RWPE2 (cell line): ENCODE results near the gene CENPX.
A peak's percentile ranks its signal among the peaks of the same experiment; 100 is the strongest.

Source experiments
- ATAC-seq: fragments of 200-7000 bp; cut with Tn5 transposase; 3 replicates; pipeline ENCODE4 v1.9.1; 2021; ENCODE audit warnings: low read depth
- DNase-seq: peaks from one replicate; pipeline ENCODE4 v3.0.0-alpha.2; 2020; ENCODE audit warnings: low spot score
- H3K27ac ChIP-seq: fragments of 450-650 bp; 2 replicates; pipeline ENCODE4 v1.5.1; 2017; ENCODE audit warnings: mild to moderate bottlenecking; ENCODE audit not compliant: poor library complexity, severe bottlenecking
- H3K27me3 ChIP-seq: fragments of 250-450 bp; sonication (Bioruptor Pico); 2 replicates; pipeline ENCODE4 v1.5.1; 2021; ENCODE audit warnings: mild to moderate bottlenecking, moderate library complexity; ENCODE audit not compliant: insufficient read depth, poor library complexity, severe bottlenecking
- H3K36me3 ChIP-seq: fragments of 250-450 bp; sonication (Bioruptor Pico); 2 replicates; pipeline ENCODE4 v1.5.1; 2020; ENCODE audit warnings: low read depth, mild to moderate bottlenecking, moderate library complexity
- H3K4me1 ChIP-seq: fragments of 250-450 bp; sonication (Bioruptor Pico); 2 replicates; pipeline ENCODE4 v1.5.1; 2021; ENCODE audit warnings: mild to moderate bottlenecking, moderate library complexity; ENCODE audit not compliant: insufficient read depth, poor library complexity, severe bottlenecking
- H3K4me3 ChIP-seq: fragments of 250-450 bp; sonication (Bioruptor Pico); 2 replicates; pipeline ENCODE4 v1.5.1; 2021; ENCODE audit warnings: mild to moderate bottlenecking, moderate library complexity; ENCODE audit not compliant: severe bottlenecking
- H3K9me3 ChIP-seq: fragments of 250-450 bp; sonication (Bioruptor Pico); 2 replicates; pipeline ENCODE4 v1.5.1; 2021; ENCODE audit warnings: mild to moderate bottlenecking, moderate library complexity; ENCODE audit not compliant: severe bottlenecking
- TF ChIP-seq, protein P1 (sequence below): fragments of 450-650 bp; IDR thresholded peaks from one replicate; pipeline ENCODE4 v1.5.1; 2017; ENCODE audit warnings: mild to moderate bottlenecking, moderate library complexity; ENCODE audit not compliant: poor library complexity, severe bottlenecking

Gene CENPX

DNA sequence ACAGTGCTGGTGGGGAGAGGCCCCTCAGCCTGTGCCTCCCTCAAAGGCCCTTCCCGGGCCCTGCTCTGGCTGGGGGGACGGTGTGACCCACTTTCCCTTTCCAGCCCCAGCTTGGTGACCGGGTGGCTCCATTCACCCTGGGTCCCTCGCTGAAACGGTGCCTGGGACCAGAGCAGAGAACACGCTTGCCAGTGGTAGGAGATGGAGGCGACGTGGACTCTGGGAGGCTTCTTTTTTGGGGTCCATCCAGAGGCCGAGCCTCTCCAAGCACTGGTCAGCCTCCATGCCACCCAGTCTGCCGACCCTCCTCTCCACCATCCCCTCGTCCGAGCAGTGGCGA lies 7.7 kb downstream of the CENPX start:
- no peak for DNase-seq
- Histone ChIP-seq H3K27me3 (no peaks in the 10 kb centered on the region), H3K4me1 (no peaks in the 10 kb centered on the region), H3K9me3 (no peaks in the 10 kb centered on the region), H3K4me3 (no peak overlapping the region), H3K27ac (no peak overlapping the region), H3K36me3 (0 out of 2 replicates have a peak, but pooled peaks cover 9% of the 10 kb centered on the region)
- no peak for ATAC-seq
- TF ChIP-seq, protein P1, sequence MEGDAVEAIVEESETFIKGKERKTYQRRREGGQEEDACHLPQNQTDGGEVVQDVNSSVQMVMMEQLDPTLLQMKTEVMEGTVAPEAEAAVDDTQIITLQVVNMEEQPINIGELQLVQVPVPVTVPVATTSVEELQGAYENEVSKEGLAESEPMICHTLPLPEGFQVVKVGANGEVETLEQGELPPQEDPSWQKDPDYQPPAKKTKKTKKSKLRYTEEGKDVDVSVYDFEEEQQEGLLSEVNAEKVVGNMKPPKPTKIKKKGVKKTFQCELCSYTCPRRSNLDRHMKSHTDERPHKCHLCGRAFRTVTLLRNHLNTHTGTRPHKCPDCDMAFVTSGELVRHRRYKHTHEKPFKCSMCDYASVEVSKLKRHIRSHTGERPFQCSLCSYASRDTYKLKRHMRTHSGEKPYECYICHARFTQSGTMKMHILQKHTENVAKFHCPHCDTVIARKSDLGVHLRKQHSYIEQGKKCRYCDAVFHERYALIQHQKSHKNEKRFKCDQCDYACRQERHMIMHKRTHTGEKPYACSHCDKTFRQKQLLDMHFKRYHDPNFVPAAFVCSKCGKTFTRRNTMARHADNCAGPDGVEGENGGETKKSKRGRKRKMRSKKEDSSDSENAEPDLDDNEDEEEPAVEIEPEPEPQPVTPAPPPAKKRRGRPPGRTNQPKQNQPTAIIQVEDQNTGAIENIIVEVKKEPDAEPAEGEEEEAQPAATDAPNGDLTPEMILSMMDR: no peak

DNA sequence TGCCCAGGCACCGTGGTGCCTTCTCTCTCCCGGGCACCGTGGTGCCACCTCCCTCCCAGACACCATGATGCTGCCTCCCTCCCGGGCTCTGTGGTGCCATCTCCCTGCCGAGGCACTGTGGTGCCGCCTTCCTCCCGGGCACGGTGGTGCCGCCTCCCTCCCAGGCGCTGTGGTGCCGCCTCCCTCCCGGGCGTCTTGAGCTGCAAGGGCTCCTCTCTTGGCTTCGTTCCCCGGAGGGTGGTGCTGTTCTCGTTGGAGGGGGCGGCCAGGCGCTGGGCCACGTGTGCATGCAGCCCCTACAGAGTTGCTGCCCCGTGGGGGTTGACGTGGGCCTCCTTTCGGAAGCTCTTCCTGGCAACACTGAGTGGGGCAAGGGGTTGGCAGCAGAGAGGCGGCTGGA lies 8.2 kb downstream of the CENPX start:
- H3K4me1 ChIP-seq: no peaks in the 10 kb centered on the region
- H3K36me3 ChIP-seq: 0 out of 2 replicates have a peak, but pooled peaks cover 9% of the 10 kb centered on the region
- no peaks in the 10 kb centered on the region for H3K9me3 ChIP-seq
- no peak overlapping the region for H3K4me3 ChIP-seq
- H3K27me3 ChIP-seq: no peaks in the 10 kb centered on the region
- ATAC-seq (peak; percentile 40), DNase-seq (no peak)
- H3K27ac ChIP-seq: no peak overlapping the region
- TF ChIP-seq, protein P1: peak; percentile 11

DNA sequence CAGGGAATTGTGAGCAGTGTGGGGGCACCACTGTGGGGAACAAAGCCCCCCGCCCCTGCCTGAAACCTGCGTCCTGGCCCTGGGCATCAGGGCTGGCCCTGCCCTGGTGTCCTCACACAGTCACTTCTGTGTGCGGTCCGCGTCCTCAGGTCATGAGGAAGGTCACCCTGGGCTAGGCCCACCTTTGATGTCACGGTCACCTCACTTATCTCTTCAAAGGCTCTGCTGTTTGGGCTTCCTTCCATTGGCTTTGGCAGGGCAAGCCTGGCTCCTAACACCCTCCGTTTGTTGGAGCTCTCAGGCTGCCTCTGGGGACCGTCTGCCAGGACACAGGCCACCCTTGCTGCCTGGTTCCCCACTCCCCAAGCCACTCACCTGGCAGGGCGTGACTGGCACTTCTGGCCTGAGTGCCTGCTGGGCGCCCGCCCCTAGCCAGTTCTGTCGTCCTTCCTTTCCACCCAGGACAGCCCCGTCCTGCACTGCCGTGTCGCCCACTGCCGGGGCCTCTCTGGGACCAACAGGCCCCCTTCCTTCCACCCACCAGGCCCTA lies 8.8 kb downstream of the CENPX start:
- H3K4me1 ChIP-seq: no peaks in the 10 kb centered on the region
- no peaks in the 10 kb centered on the region for H3K9me3 ChIP-seq
- no peaks in the 10 kb centered on the region for H3K27me3 ChIP-seq
- DNase-seq (no peak), ATAC-seq (no peak)
- H3K36me3 ChIP-seq: 0 out of 2 replicates have a peak, but pooled peaks cover 6% of the 10 kb centered on the region
- H3K4me3 ChIP-seq: no peak overlapping the region
- H3K27ac ChIP-seq: no peak overlapping the region
- TF ChIP-seq, protein P1: no peak

DNA sequence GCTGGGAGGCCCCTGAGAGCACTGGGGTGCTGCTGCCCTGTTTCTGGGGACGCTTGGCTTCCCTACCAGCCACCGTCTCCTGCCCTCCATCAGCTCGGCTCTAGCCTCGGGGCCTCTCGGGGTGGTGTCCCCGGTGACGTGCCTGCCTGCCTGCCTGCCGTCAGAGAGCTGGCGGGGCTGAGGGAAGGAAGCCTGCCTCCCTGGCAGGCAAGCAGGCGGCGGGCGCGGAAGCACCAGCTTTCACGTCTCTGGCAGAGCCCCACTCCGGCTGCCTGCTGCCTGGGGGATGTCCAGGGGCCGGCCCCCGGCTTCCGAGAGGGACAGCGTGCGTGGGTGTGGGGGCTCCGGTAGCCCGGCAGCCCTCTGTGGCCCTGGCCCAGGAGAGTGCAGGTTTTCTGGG lies 9.3 kb downstream of the CENPX start:
- no peak overlapping the region for H3K27ac ChIP-seq
- no peak for DNase-seq
- no peaks in the 10 kb centered on the region for H3K4me1 ChIP-seq

More for the DNA sequence above, 9.3 kb downstream of the CENPX start:
- H3K9me3 ChIP-seq: no peaks in the 10 kb centered on the region
- TF ChIP-seq, protein P1: no peak
- no peaks in the 10 kb centered on the region for H3K27me3 ChIP-seq
- no peak overlapping the region for H3K4me3 ChIP-seq
- H3K36me3 ChIP-seq: 0 out of 2 replicates have a peak, but pooled peaks cover under 1% of the 10 kb centered on the region
- no peak for ATAC-seq
